ENCODE results near the gene EDN1. TPM values are rescaled to one million over a fixed set of nuclear protein-coding genes. Genes with fewer than 3 reads are reported as not detected.

The EDN1 gene
- total RNA-seq, 1 experiment from 2014 or later = 25.6 TPM

DNA sequence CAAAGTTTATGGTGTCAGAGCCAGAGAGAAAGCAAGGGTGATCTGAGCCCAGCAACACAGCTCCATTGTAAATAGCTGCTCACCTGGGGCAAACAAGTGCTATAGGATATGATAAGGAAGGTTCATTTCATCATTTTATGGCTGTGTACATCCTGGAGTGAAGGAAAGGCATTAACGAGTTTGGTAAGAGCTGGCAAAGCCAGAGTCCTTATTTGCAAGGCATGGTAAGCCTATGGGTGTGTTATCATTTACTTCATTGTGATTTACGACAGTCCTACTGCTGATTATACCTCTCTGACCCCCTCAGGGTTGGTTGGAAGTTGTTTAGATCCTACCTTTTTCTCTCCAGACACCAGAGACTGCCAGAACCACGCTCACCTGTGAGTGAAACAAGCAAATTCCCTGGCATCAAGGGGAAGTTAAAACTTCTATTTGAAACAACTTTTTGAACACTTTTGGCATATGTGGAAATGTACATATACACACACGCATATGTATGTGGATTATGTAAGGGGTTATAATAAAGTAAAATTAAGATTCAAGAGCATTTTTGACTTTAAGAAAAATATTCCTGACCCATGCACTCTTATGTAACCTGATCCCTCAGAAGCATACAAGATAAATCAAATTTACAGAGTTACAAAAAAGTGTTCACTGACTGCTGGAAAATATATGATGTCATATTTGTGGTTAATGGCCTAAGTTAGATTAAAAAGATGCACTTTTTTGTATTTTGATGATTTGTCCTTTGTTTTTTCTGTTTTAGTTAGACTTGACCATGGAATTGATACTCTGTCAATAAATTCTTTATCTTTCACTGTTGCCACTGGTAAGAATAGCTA is 40.4 kb upstream of the EDN1 start:
- Histone ChIP-seq H3K4me1 (ENCODE audit: insufficient read depth, low read length) (peaks cover 36% of the 10 kb centered on the region), H3K79me2 (ENCODE audit: low read length) (no peaks in the 10 kb centered on the region), H3K9me2 (replicated peaks; ENCODE audit: low read length) (no peaks in the 10 kb centered on the region), H3K36me3 (ENCODE audit: low read depth, low read length) (no peaks in the 10 kb centered on the region), H4K20me1 (ENCODE audit: low read length) (no peaks in the 10 kb centered on the region), H3K9me3 (ENCODE audit: low read length) (no peaks in the 10 kb centered on the region), H3F3A (ENCODE audit: low read length, unreplicated experiment) (no peaks in the 10 kb centered on the region), H2AFZ (ENCODE audit: low read length) (no peak overlapping the region), H3K9ac (ENCODE audit: low read length) (no peak overlapping the region), H3K4me3 (ENCODE audit: low read length) (no peak overlapping the region), H3K4me2 (ENCODE audit: low read length) (no peak overlapping the region), H3K27ac (ENCODE audit: low read length) (no peak overlapping the region; the same call in 1 of the 2 replicates), H3K27me3 (ENCODE audit: low read length) (no peaks in the 10 kb centered on the region)
- intact Hi-C loops (cut with micrococcal nuclease) = loop anchor here (1.0 to 5.0 kb wide), 2 partner anchors 39 to 93 kb away; no protein-coding TSS in a partner anchor
- BruUV-seq (replicated peaks) = no TSS peak
- DNase-seq (peak; percentile 35), ATAC-seq (peak; percentile 48)
- POLR2A ChIA-PET (ENCODE audit: unreplicated experiment) = interaction anchor here (0.6 kb wide), 1 partner anchor 40 kb away, joined by 3 read pairs; the partner anchor contains the start of gene EDN1
- no peak for TF ChIP-seq EZH2phosphoT487 (IDR thresholded peaks at IDR 0.05; ENCODE audit: borderline replicate concordance, low read length)
- TF ChIP-seq EZH2 (IDR thresholded peaks at IDR 0.05; ENCODE audit: low read length, unreplicated experiment) = no peak
- CTCF ChIA-PET = interaction anchor here (0.9 kb wide), 1 partner anchor 38 kb away, joined by 3 read pairs; no protein-coding TSS in a partner anchor

- intact Hi-C loops (cut with micrococcal nuclease) = no loop called here
- no peak overlapping the region for H2AFZ ChIP-seq (ENCODE audit: low read length)
- H3K27ac ChIP-seq (ENCODE audit: low read length) = no peak overlapping the region
- no peaks in the 10 kb centered on the region for H3K9me3 ChIP-seq (ENCODE audit: low read length)
- no peak for ATAC-seq
- ChIA-PET POLR2A (ENCODE audit: unreplicated experiment) (no interaction called here), CTCF (no interaction called here)
- no TSS peak for BruUV-seq (replicated peaks)
- no peak overlapping the region for H3K4me3 ChIP-seq (ENCODE audit: low read length)
- H3F3A ChIP-seq (ENCODE audit: low read length, unreplicated experiment) = no peaks in the 10 kb centered on the region
- no peaks in the 10 kb centered on the region for H3K27me3 ChIP-seq (ENCODE audit: low read length)
- no peak for DNase-seq
- H3K9ac ChIP-seq (ENCODE audit: low read length) = no peak overlapping the region
- H3K79me2 ChIP-seq (ENCODE audit: low read length) = no peaks in the 10 kb centered on the region
- no peak for TF ChIP-seq EZH2 (IDR thresholded peaks at IDR 0.05; ENCODE audit: low read length, unreplicated experiment)
- no peak for TF ChIP-seq EZH2phosphoT487 (IDR thresholded peaks at IDR 0.05; ENCODE audit: borderline replicate concordance, low read length)
- TF ChIP-seq CTCF (conservative IDR thresholded peaks at IDR 0.05; ENCODE audit: low read depth, low read length) = no peak
- H3K9me2 ChIP-seq (replicated peaks; ENCODE audit: low read length) = no peaks in the 10 kb centered on the region
- H3K4me1 ChIP-seq (ENCODE audit: insufficient read depth, low read length) = peaks cover 32% of the 10 kb centered on the region
- no peak overlapping the region for H3K4me2 ChIP-seq (ENCODE audit: low read length)
- no peaks in the 10 kb centered on the region for H4K20me1 ChIP-seq (ENCODE audit: low read length)
- no peaks in the 10 kb centered on the region for H3K36me3 ChIP-seq (ENCODE audit: low read depth, low read length)
Measured at GRCh38 chr6:12250383-12250770, 39.8 kb upstream of the EDN1 start.

GRCh38 chr6:12254210-12254609 is 36.0 kb upstream of the EDN1 start:
- Histone ChIP-seq H3K27me3 (ENCODE audit: low read length) (no peaks in the 10 kb centered on the region), H3K4me1 (ENCODE audit: insufficient read depth, low read length) (peaks cover 13% of the 10 kb centered on the region), H3K4me2 (ENCODE audit: low read length) (no peak overlapping the region), H3K9me3 (ENCODE audit: low read length) (no peaks in the 10 kb centered on the region), H3K36me3 (ENCODE audit: low read depth, low read length) (no peaks in the 10 kb centered on the region), H3K79me2 (ENCODE audit: low read length) (no peaks in the 10 kb centered on the region), H2AFZ (ENCODE audit: low read length) (no peak overlapping the region), H3K9ac (ENCODE audit: low read length) (no peak overlapping the region), H4K20me1 (ENCODE audit: low read length) (no peaks in the 10 kb centered on the region), H3K9me2 (replicated peaks; ENCODE audit: low read length) (no peaks in the 10 kb centered on the region), H3K27ac (ENCODE audit: low read length) (no peak overlapping the region), H3F3A (ENCODE audit: low read length, unreplicated experiment) (no peaks in the 10 kb centered on the region), H3K4me3 (ENCODE audit: low read length) (no peak overlapping the region)
- ATAC-seq (no peak), DNase-seq (no peak)
- ChIA-PET CTCF (no interaction called here), POLR2A (ENCODE audit: unreplicated experiment) (no interaction called here)
- TF ChIP-seq EZH2 (IDR thresholded peaks at IDR 0.05; ENCODE audit: low read length, unreplicated experiment) (no peak), EZH2phosphoT487 (IDR thresholded peaks at IDR 0.05; ENCODE audit: borderline replicate concordance, low read length) (no peak), CTCF (conservative IDR thresholded peaks at IDR 0.05; ENCODE audit: low read depth, low read length) (no peak)
- BruUV-seq (replicated peaks) = no TSS peak
- intact Hi-C loops (cut with micrococcal nuclease) = no loop called here
